ENCODE results near the gene TSPAN15. TPM values are rescaled to one million over a fixed set of nuclear protein-coding genes. Genes with fewer than 3 reads are reported as not detected.

Gene TSPAN15
- polyA plus RNA-seq, 1 donor (not counting 4 experiments of a cell fraction or from before 2014, with no cell fraction given): 2.1 TPM

DNA sequence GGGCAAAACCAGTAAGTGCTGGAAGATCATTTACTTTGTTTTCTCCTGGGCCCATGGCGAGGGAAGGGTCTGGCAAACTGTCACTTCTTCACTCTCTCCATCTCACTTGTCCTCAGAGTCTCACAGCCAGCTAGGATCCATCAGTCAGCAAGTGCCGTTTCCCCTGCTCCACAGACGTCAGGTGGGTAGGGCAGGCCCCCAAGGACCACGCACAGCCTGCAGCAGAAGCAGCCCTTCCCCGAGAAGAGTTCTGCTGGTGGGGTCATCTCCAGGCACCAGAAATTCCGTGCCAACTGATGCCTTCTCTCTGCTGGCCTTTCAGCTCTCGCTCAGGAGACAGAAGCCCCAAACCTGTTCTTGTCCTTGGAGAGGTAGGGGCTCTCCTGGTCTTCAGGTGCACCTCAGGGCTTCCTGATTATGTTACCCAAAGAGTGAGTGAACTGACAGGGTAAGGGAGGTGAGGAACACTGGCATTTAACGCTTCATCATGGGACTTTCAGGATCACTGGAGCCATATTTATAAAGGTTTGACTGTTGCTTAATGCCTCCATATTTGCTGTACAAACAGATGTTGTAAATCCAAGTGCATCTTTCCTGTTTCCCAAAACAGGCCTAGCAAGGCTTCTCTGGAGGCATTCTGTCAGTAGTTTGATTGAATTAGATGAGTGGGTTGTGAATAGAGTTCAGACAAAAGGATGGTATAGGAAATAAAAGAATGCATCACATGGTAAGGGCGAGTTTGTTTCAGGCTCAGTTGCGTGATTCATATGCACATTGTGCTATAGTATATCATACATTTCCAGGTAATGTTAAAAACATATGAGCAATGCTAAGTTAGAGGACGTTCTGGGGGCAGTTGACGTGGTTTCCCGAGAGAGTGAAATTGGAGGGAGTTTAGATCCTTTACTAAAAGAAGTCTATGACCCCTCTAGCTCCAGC is 13.7 kb upstream of the TSPAN15 start:
- Histone ChIP-seq H3K9ac (ENCODE audit: control insufficient read depth, extremely low read depth, insufficient read depth, low read length) (peak overlapping the region; percentile 74), H3K9me3 (ENCODE audit: control insufficient read depth, low read depth, low read length) (no peaks in the 10 kb centered on the region), H3K27ac (ENCODE audit: control insufficient read depth, insufficient read depth, low read length) (peak overlapping the region; percentile 91), H3K4me1 (ENCODE audit: control insufficient read depth, extremely low read depth, insufficient read depth, low read length) (peaks cover 35% of the 10 kb centered on the region), H3K79me2 (ENCODE audit: control insufficient read depth, insufficient read depth, low read length) (no peaks in the 10 kb centered on the region), H2AFZ (ENCODE audit: control insufficient read depth, low read length) (peak overlapping the region; percentile 20), H3K27me3 (ENCODE audit: control insufficient read depth, extremely low read depth, insufficient read depth, low read length) (no peaks in the 10 kb centered on the region), H3K4me2 (ENCODE audit: control insufficient read depth, extremely low read depth, insufficient read depth, low read depth, low read length) (peak overlapping the region; percentile 64), H3K4me3 (ENCODE audit: control insufficient read depth in 2 of 3, extremely low read depth in 1 of 3, insufficient read depth in 2 of 3, low read depth in 1 of 3, low read length in 3 of 3) (peak overlapping the region in 1 of 3 experiments; percentile 39), H4K20me1 (ENCODE audit: control insufficient read depth, extremely low read depth, insufficient read depth, low read length) (no peaks in the 10 kb centered on the region), H3K9me1 (ENCODE audit: control insufficient read depth, extremely low read depth, insufficient read depth, low read length) (no peaks in the 10 kb centered on the region), H3K36me3 (ENCODE audit: control insufficient read depth in 2 of 2, extremely low read depth in 1 of 2, insufficient read depth in 2 of 2, low read length in 2 of 2) (no peaks in the 10 kb centered on the region)
- DNase-seq (ENCODE audit: low read depth, low spot score) (no peak), FAIRE-seq (peak; percentile 5)
- no peak for TF ChIP-seq EZH2 (IDR thresholded peaks at IDR 0.05; ENCODE audit: low read length)
- TF ChIP-seq, protein P1, sequence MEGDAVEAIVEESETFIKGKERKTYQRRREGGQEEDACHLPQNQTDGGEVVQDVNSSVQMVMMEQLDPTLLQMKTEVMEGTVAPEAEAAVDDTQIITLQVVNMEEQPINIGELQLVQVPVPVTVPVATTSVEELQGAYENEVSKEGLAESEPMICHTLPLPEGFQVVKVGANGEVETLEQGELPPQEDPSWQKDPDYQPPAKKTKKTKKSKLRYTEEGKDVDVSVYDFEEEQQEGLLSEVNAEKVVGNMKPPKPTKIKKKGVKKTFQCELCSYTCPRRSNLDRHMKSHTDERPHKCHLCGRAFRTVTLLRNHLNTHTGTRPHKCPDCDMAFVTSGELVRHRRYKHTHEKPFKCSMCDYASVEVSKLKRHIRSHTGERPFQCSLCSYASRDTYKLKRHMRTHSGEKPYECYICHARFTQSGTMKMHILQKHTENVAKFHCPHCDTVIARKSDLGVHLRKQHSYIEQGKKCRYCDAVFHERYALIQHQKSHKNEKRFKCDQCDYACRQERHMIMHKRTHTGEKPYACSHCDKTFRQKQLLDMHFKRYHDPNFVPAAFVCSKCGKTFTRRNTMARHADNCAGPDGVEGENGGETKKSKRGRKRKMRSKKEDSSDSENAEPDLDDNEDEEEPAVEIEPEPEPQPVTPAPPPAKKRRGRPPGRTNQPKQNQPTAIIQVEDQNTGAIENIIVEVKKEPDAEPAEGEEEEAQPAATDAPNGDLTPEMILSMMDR (optimal IDR thresholded peaks at IDR 0.05 in 1 of 3, IDR thresholded peaks at IDR 0.05 in 1 of 3, conservative IDR thresholded peaks at IDR 0.05 in 1 of 3; ENCODE audit: extremely low read depth in 1 of 3, insufficient read depth in 2 of 3, low read length in 3 of 3): no peak
- dilution Hi-C loops (cut with MboI; ENCODE audit: extremely low pct_ligation_motif_present, low sequenced_read_pairs): no loop called here

- dilution Hi-C loops (cut with MboI; ENCODE audit: extremely low pct_ligation_motif_present, low sequenced_read_pairs): no loop called here
- Histone ChIP-seq H3K79me2 (ENCODE audit: control insufficient read depth, insufficient read depth, low read length) (no peaks in the 10 kb centered on the region), H3K9me1 (ENCODE audit: control insufficient read depth, extremely low read depth, insufficient read depth, low read length) (no peaks in the 10 kb centered on the region), H3K4me3 (ENCODE audit: control insufficient read depth in 2 of 3, extremely low read depth in 1 of 3, insufficient read depth in 2 of 3, low read depth in 1 of 3, low read length in 3 of 3) (peak overlapping the region in 2 of 3 experiments; percentile 11 to 39), H3K9ac (ENCODE audit: control insufficient read depth, extremely low read depth, insufficient read depth, low read length) (peak overlapping the region; percentile 74), H3K4me2 (ENCODE audit: control insufficient read depth, extremely low read depth, insufficient read depth, low read depth, low read length) (peak overlapping the region; percentile 64), H3K4me1 (ENCODE audit: control insufficient read depth, extremely low read depth, insufficient read depth, low read length) (peaks cover 35% of the 10 kb centered on the region), H3K27ac (ENCODE audit: control insufficient read depth, insufficient read depth, low read length) (peak overlapping the region; percentile 91), H4K20me1 (ENCODE audit: control insufficient read depth, extremely low read depth, insufficient read depth, low read length) (no peaks in the 10 kb centered on the region), H3K9me3 (ENCODE audit: control insufficient read depth, low read depth, low read length) (no peaks in the 10 kb centered on the region), H3K27me3 (ENCODE audit: control insufficient read depth, extremely low read depth, insufficient read depth, low read length) (no peaks in the 10 kb centered on the region), H2AFZ (ENCODE audit: control insufficient read depth, low read length) (peak overlapping the region; percentile 45), H3K36me3 (ENCODE audit: control insufficient read depth in 2 of 2, extremely low read depth in 1 of 2, insufficient read depth in 2 of 2, low read length in 2 of 2) (no peaks in the 10 kb centered on the region)
- TF ChIP-seq, protein P1 (optimal IDR thresholded peaks at IDR 0.05 in 1 of 3, IDR thresholded peaks at IDR 0.05 in 1 of 3, conservative IDR thresholded peaks at IDR 0.05 in 1 of 3; ENCODE audit: extremely low read depth in 1 of 3, insufficient read depth in 2 of 3, low read length in 3 of 3): no peak
- no peak for TF ChIP-seq EZH2 (IDR thresholded peaks at IDR 0.05; ENCODE audit: low read length)
- DNase-seq (ENCODE audit: low read depth, low spot score) (no peak), FAIRE-seq (peak; percentile 82)
Observed at GRCh38 chr10:69438536-69439349, 12.5 kb upstream of the TSPAN15 start.
